Skeletal muscle tissue (tissue), 4 donors: ENCODE data around the gene RARB. TPM values are rescaled to one million over a fixed set of nuclear protein-coding genes. Genes with fewer than 3 reads are reported as not detected.

Experiments
- H3K27ac ChIP-seq: one replicate; pipeline ENCODE4 v1.7.0; 2013; ENCODE audit warnings: mild to moderate bottlenecking, low read depth, low read length, inconsistent platforms
- H3K27me3 ChIP-seq, 3 donors: one replicate each; pipeline ENCODE4 v1.7.0; 2013; ENCODE audit warnings: low read length in 3 of 3; ENCODE audit not compliant: control insufficient read depth in 3 of 3, insufficient read depth in 3 of 3
- H3K36me3 ChIP-seq, 3 donors: one replicate each; pipeline ENCODE4 v1.7.0; 2013; ENCODE audit warnings: low read length in 3 of 3; ENCODE audit not compliant: control insufficient read depth in 3 of 3, insufficient read depth in 3 of 3
- H3K4me1 ChIP-seq, 3 donors: one replicate each; pipeline ENCODE4 v1.7.0; 2013; ENCODE audit warnings: low read length in 3 of 3, mild to moderate bottlenecking in 3 of 3; ENCODE audit not compliant: control insufficient read depth in 3 of 3, insufficient read depth in 3 of 3
- H3K4me3 ChIP-seq, 3 donors: one replicate each; pipeline ENCODE4 v1.7.0; 2013; ENCODE audit warnings: low read length in 3 of 3
- H3K9ac ChIP-seq, 3 donors: one replicate each; pipeline ENCODE4 v1.7.0; 2013; ENCODE audit warnings: low read length in 3 of 3, mild to moderate bottlenecking in 3 of 3, moderate library complexity in 2 of 3, low read depth in 1 of 3
- H3K9me3 ChIP-seq, 3 donors: one replicate each; pipeline ENCODE4 v1.7.0; 2013; ENCODE audit warnings: low read length in 3 of 3; ENCODE audit not compliant: control insufficient read depth in 3 of 3
- total RNA-seq: library from RNA; depleted of rRNA; stranded (reverse); fragments of >200 nt; gene quantifications from one replicate; pipeline ENCODE4 v1.2.3, GENCODE V29; 2014
- donor health status: Osteomylitis.

RARB gene
- total RNA-seq, 1 donor from 2014 or later = 20.9 TPM

- no peak overlapping the region for H3K4me3 ChIP-seq
- no peaks in the 10 kb centered on the region for H3K27me3 ChIP-seq
- H3K4me1 ChIP-seq = no peaks in the 10 kb centered on the region
- H3K36me3 ChIP-seq = no peaks in the 10 kb centered on the region
- no peak overlapping the region for H3K9ac ChIP-seq
- no peaks in the 10 kb centered on the region for H3K9me3 ChIP-seq
- H3K27ac ChIP-seq = no peak overlapping the region
Measured at GRCh38 chr3:25420885-25421284, 7.2 kb upstream of the RARB start.

- no peaks in the 10 kb centered on the region for H3K36me3 ChIP-seq
- H3K27me3 ChIP-seq = no peaks in the 10 kb centered on the region
- no peak overlapping the region for H3K4me3 ChIP-seq
- no peaks in the 10 kb centered on the region for H3K9me3 ChIP-seq
- H3K27ac ChIP-seq = no peak overlapping the region
- no peaks in the 10 kb centered on the region for H3K4me1 ChIP-seq
- H3K9ac ChIP-seq = no peak overlapping the region
Measured at GRCh38 chr3:25421747-25422146, 6.3 kb upstream of the RARB start.

DNA sequence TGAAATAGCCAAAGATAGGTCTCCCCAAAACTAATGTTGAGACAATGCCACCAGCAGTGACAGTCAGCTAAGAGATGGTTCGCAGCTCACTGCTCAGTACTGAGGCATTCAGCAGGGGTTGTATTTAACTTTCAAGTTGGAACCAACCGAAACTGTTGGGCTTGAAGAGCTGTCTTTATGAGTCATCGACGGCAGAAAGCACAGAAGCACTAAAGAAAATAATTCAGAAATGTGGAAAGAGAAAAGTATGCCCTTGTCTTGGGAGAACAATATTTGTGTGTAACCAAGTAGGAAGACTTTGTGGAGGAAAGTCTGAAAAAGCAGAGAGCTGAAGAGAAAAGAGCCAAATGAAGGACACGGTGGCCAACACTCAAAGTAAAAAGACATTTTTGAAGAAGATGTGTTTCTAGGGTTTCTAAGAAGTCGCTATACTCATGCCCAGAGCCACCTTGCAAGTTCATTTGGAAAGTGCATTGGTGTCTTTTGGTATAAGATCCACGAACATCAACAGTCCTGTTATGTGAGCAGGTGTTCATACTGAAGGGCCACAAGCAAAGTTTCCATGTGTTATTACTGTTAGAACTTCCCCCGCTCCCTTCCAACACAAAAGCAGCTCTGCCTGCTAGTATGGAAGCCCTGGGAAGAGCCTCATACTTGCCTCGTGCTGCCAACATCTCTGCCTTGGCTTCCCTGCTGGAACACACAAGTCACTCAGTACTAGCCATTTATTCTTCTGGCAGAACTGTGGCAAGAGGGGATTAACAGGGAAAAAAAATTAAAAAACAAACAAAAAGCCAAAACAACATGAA, 4.1 kb upstream of the RARB start:
- Histone ChIP-seq H3K4me1 (peaks cover 0 to 2% (median 0%) of the 10 kb centered on the region in 3 donors), H3K27ac (no peak overlapping the region), H3K27me3 (no peaks in the 10 kb centered on the region), H3K36me3 (no peaks in the 10 kb centered on the region), H3K4me3 (no peak overlapping the region), H3K9me3 (no peaks in the 10 kb centered on the region), H3K9ac (no peak overlapping the region)

DNA sequence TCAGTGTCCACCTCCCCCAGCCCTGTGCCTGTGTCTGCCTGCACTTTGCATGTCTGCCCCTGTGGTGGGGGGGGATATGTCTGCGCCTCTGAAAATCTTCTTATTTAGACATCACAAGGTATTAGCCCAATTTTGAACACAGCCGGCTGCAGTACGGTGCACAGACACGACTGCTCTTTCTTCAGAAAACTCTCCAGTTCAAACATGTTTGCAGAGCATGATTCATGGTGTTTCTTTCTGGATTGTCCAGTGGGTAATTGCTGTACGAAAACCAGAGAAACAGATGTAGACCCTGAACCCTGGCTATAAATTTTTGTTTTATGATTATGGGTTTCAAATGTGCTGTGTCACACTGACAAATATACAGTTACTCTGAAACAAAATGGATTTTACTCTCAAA, 3.4 kb upstream of the RARB start:
- Histone ChIP-seq H3K36me3 (no peaks in the 10 kb centered on the region), H3K4me1 (peaks cover 0 to 6% (median 0%) of the 10 kb centered on the region in 3 donors), H3K27me3 (no peaks in the 10 kb centered on the region), H3K27ac (no peak overlapping the region), H3K4me3 (no peak overlapping the region), H3K9me3 (no peaks in the 10 kb centered on the region), H3K9ac (no peak overlapping the region)

DNA sequence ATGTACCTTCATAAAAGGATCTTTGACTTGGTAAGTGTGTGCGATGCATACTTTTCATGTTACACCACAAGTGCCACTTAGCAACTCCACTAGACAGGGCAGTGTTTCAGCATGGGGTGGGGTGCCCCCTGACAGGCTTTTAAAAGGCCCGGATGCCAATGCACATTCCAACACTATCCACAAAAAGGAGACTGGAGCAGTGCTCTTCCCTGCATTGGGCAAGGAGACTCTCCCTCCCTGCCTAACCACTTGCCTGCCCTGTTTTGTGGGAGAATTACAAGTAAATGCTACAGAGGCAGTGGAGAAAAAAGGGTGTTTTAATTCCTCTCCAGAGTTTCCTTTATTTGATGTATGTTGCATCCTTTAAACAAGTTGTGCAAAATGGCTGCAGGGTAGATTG, 1.7 kb upstream of the RARB start:
- Histone ChIP-seq H3K9ac (no peak overlapping the region), H3K9me3 (no peaks in the 10 kb centered on the region), H3K4me1 (peaks cover 0 to 6% (median 3%) of the 10 kb centered on the region in 3 donors), H3K4me3 (no peak overlapping the region), H3K27ac (no peak overlapping the region), H3K27me3 (no peaks in the 10 kb centered on the region), H3K36me3 (no peaks in the 10 kb centered on the region)

GRCh38 chr3:25427155-25427554, 908 bp upstream of the RARB start:
- Histone ChIP-seq H3K27me3 (no peaks in the 10 kb centered on the region), H3K9ac (peak overlapping the region; percentile 67 to 95 (median 88)), H3K9me3 (no peaks in the 10 kb centered on the region), H3K27ac (peak overlapping the region; percentile 78), H3K36me3 (no peaks in the 10 kb centered on the region), H3K4me1 (peaks cover 0 to 6% (median 3%) of the 10 kb centered on the region in 3 donors), H3K4me3 (peak overlapping the region; percentile 75 to 98 (median 76))

GRCh38 chr3:25427563-25427941, 511 bp upstream of the RARB start:
- H3K27me3 ChIP-seq = no peaks in the 10 kb centered on the region
- H3K9ac ChIP-seq = peak overlapping the region; percentile 67 to 95 (median 88)
- no peaks in the 10 kb centered on the region for H3K36me3 ChIP-seq
- no peaks in the 10 kb centered on the region for H3K9me3 ChIP-seq
- H3K27ac ChIP-seq = peak overlapping the region; percentile 78
- peaks cover 0 to 6% (median 3%) of the 10 kb centered on the region in 3 donors for H3K4me1 ChIP-seq
- H3K4me3 ChIP-seq = peak overlapping the region; percentile 75 to 98 (median 76)

DNA sequence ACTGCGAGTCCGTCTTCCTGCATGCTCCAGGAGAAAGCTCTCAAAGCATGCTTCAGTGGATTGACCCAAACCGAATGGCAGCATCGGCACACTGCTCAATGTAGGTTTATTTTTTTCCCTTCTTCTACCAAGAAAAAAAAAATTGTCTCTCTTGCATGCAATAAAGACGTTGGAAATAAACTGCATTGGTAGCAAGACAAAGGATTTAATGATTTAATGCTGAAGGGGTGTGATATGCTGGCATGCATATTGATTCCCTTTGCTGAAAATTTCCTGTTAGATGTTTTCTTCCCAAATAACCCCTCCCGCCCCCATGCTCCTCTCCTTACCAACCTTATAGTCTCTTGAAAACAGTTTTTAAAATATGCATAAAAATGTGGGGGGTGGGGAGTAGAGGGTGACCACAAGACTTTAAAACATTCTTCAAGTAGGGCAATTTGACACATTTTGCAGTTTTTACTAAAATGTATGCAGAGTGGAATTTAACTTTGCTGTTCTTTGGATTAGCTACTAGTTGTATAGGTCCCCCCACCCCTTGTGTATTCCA, 799 bp downstream of the RARB start:
- H3K4me3 ChIP-seq = peak overlapping the region; percentile 75 to 98 (median 76)
- no peaks in the 10 kb centered on the region for H3K9me3 ChIP-seq
- H3K9ac ChIP-seq = peak overlapping the region; percentile 67 to 95 (median 88)
- H3K27ac ChIP-seq = peak overlapping the region; percentile 78
- no peaks in the 10 kb centered on the region for H3K36me3 ChIP-seq
- H3K27me3 ChIP-seq = no peaks in the 10 kb centered on the region
- peaks cover 0 to 6% (median 3%) of the 10 kb centered on the region in 3 donors for H3K4me1 ChIP-seq

- Histone ChIP-seq H3K4me1 (peaks cover 0 to 6% (median 3%) of the 10 kb centered on the region in 3 donors), H3K27ac (peak overlapping the region; percentile 33), H3K27me3 (no peaks in the 10 kb centered on the region), H3K36me3 (no peaks in the 10 kb centered on the region), H3K9ac (peak overlapping the region; percentile 54 to 95 (median 88)), H3K9me3 (no peaks in the 10 kb centered on the region), H3K4me3 (peak overlapping the region; percentile 75 to 98 (median 76))
Measured at GRCh38 chr3:25429361-25430286, 1.6 kb downstream of the RARB start.
